Measurements from ENCODE around the gene CGB2.
"Not testable (repeated sequence)": the region's sequence is repeated elsewhere in the genome, so short reads cannot be mapped to it uniquely, and the experiment has no call there.

The CGB2 gene

GRCh38 chr19:49070416-49070815 lies 38.7 kb downstream of the CGB2 start:
- no peak for DNase-seq

GRCh38 chr19:49071860-49072547 lies 40.3 kb downstream of the CGB2 start:
- DNase-seq = no peak

- DNase-seq = no peak
Observed at GRCh38 chr19:49073514-49074378, 42.1 kb downstream of the CGB2 start.

GRCh38 chr19:49074869-49075268 lies 43.2 kb downstream of the CGB2 start:
- DNase-seq = not testable (repeated sequence)

- DNase-seq = no peak
Observed at GRCh38 chr19:49080392-49080791, 48.7 kb downstream of the CGB2 start.

- DNase-seq = no peak
Observed at GRCh38 chr19:49081273-49081672, 49.6 kb downstream of the CGB2 start.
